T-helper 22 cell (primary cell): ENCODE data around the gene WDFY1.

Source experiments
- DNase-seq: peaks from one replicate; pipeline ENCODE4 v3.0.0-alpha.2; 2020; ENCODE audit warnings: low read depth

The WDFY1 gene

GRCh38 chr2:223930103-223930976 lies 14.8 kb downstream of the WDFY1 start:
- DNase-seq, result no peak

- peak; percentile 25 for DNase-seq
Observed at GRCh38 chr2:223929571-223930102, 15.5 kb downstream of the WDFY1 start.

- no peak for DNase-seq
Observed at GRCh38 chr2:223928113-223929006, 16.8 kb downstream of the WDFY1 start.

- no peak for DNase-seq
Observed at GRCh38 chr2:223925106-223925505, 20.0 kb downstream of the WDFY1 start.

DNA sequence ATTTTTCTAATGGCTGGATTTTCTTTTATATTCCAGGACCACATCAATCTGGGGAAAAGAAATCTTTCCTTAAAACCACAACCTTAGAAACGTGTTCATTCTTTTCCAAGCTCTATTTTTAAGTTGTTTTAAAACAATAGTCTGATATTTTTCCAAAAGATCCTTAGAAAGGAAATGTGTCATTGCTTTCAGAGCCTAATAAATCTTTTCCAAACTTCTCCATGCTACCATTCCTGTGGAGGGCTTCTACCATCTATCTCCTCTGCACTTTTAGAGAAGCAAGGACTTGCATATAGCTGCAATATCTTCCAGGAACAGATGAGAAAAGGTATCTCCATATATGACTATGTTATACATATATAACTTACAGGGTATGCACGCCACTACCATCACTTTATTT lies 21.2 kb downstream of the WDFY1 start:
- no peak for DNase-seq

DNA sequence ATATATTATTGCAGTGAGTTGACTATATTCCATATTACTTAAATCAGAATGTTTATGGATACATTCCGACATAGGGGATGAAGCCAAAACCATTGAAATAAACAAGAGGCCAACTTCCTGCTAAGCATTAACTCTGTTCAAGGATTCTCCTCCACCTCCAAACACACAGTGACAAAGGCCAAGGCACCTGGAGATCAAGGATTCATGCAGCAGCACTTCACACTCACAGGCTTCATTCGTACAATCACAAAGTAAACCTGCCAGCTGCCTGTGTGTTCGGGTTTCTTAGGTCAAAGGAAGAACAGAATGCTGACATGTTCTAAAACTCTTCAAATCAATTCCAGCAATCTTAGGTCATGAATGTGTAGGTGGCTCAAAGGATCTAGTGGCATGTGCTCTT lies 22.8 kb downstream of the WDFY1 start:
- no peak for DNase-seq

- DNase-seq, result no peak
Observed at GRCh38 chr2:223921204-223921603, 23.9 kb downstream of the WDFY1 start.

DNA sequence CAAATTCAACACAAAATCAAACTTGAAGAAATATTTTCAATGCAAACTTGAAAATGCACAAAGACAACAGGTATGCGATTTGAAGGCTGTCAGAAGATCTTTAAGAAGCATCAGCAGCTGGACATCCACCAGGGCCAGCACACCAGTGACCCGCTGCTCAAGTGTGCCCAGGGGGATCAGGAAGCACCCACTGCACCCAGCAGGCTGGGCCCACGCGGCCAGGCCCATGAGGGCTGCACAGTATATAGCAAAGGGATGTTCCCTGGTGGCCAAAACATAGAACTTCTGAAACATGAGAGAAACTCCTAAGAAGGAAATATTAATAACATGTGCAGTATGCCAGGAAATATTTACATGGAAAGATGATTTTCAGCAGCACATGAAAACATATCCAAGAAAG lies 25.0 kb downstream of the WDFY1 start:
- DNase-seq, result no peak

- DNase-seq, result no peak
Observed at GRCh38 chr2:223918671-223919134, 26.4 kb downstream of the WDFY1 start.

DNA sequence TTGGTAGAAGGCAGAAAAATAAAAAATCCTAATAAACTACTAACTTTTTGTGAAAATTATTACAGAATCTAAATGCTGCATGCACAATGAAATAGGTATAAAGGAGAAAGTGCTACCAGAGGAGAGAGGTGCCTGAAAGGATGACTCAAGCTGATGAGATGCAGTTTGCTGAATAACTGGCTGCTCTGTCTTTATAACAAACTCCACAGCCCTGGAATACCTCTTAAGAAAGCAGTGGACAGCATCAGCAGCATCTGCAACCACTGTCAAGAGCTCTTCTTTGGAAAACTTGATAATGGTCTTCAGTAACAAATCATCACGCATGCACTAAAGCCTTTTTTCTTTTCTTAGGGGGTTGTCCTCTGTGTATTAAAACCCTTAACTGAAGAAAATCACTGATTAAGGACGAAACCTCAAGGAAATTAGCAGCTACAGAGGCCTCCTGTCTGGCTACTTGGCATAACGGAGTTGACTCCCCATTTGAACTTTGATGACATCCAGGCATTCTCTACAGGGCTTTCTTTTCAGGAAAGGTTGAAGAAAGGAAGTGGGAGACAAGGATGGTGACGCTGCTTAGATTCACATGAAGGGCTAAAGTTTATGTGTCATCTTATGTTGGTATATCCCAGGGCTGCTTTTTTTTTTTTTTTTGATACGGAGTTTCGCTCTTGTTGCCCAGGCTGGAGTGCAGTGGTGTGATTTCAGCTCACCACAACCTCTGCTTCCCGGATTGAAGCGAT lies 28.8 kb downstream of the WDFY1 start:
- DNase-seq, result no peak

- no peak for DNase-seq
Observed at GRCh38 chr2:223915071-223915470, 30.1 kb downstream of the WDFY1 start.

DNA sequence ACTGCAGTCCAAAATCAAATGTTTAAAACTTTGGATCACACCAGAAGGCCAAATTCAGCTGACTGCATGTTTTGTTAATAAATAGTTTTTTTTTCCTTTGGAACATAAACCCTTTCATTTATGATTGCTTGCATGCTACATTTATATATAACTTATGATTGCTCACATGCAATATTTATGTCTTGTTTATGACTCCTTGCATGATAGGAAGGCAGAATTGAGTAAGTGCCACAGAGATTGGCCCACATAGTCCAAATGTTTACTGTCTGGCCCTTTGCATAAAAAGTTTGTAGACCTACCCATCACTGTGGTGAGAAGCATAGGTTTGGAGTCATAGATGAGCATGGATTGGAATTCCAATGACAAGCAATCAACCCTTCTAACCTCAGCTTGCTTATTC lies 30.8 kb downstream of the WDFY1 start:
- no peak for DNase-seq

GRCh38 chr2:223909001-223909741 lies 36.0 kb downstream of the WDFY1 start:
- no peak for DNase-seq

DNA sequence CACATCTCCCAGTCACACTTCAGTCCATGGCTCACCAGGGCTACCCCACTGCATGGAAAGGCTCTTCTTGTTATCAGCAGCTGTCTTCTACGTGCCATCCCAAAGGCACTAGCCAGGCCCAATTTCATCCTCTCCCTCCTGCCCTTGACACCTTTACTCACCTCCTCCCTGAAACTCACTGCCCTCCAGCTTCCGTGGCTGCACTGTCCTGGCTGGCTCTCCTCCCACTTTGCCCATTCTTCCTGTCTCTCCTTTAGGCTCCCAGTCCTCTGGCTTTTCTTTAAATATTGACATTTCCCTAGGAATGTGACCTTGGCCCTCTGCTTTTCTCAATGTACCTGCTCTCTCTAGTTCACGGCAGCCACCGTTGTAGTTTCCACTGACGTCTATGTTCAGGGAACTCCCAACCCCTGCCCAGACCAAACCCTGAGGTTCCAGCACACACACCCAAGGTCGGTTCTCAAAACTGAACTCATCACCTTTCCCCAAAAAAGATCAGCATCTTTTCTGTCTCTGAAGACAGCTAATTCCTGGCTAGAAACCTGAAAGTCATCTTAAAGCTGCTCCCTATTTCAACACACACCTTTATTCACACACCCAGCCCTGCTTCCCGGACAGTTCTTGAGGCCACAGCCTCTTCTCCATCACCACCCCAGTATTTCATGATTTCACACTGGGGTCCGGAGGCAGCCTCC lies 36.7 kb downstream of the WDFY1 start:
- no peak for DNase-seq

DNA sequence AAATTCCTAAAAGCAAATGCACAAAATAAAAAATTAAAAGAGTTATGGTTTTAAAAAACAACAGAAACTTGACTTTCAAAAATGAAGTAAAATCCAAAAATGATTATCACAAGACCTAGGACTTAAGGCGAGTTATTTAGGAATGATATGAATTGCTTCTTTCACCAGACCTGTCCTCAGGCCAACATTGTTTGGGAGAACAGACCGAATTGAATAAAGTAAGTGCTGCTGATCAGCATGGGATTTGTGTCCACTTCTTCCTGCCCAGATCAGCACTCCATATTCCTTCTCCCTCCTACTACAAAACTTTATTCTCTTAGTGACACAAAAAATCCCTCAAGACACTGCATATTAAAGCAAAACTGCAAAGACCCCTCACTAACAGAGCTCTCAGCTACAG lies 39.1 kb downstream of the WDFY1 start:
- DNase-seq, result no peak

GRCh38 chr2:223901854-223902253 lies 43.3 kb downstream of the WDFY1 start:
- no peak for DNase-seq

DNA sequence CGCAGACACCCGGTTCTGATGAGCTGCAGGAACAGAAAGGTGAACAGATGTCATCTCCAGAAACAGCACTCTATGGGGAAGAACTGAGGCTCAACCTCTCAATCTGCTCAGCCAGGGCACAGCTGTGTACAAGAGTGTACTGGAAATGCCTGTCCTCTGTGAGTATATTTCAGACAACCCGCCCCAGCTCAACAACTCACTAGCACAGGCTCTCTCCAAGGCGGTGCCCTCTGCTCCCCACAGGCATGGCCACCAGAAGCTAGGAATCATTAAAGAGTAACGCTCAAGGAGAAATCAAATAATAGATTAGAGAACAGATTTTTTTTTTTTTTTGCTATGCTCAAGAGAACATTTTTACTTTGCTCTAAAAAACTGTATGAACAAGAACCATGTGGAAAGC lies 43.8 kb downstream of the WDFY1 start:
- no peak for DNase-seq

DNA sequence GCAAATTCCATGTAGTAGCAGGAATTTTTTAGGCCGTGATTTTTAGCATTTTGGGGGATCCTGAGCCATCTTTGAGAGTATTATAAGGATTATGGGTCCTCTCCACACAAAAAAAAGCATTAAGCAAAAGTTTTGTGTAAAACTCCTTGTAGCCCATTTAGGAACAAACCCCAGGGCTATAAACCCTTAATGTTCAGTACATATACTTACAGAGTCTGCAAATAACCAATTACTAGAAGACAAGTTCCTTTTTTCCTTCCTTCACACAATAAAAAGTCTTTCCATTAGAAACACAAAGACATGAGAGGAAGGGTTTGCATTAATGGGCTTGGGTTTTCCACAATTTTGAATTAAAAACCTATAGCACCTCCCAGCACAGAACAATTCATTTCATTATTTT lies 44.6 kb downstream of the WDFY1 start:
- no peak for DNase-seq

DNA sequence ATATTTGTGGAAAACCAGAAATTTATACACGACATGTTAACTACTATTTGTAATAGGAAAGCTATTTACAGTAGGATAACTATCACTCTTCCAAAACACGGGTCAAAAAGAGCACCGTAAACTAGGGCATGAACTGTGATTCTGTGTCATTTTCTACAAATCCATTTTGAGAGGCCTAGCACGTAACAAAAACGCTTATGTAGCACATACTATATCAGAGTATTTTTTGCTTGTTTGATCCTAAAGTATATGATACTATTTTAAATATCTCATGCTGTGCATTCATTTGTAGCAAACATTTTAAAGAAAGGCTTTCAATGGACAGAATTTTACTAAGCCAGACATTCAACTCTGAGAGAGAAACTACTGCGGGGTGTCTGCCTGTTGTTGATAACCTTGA lies 45.1 kb downstream of the WDFY1 start:
- no peak for DNase-seq

- DNase-seq, result no peak
Observed at GRCh38 chr2:223897669-223898330, 47.3 kb downstream of the WDFY1 start.
